ENCODE measurements around the gene NCR3LG1.

DNA sequence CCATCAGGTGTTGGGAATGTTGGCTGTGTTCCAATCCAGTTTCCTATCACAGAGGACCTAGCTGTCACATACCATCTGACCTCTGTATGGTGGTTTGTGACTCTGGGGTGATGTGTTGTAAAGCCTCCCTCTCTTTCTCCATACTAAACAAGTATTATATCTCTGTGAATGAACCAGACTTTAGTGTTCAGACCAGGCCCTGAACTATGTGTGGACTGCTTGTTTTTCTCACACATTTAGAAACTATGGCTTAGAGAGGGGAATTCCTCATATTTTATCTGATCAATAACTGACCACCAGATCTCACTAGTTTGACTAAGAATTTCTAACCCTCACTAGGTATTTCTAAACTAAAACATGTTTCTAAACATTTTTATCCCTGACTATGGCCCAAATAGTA lies 17.5 kb downstream of the NCR3LG1 start:
- TF ChIP-seq, protein P1, sequence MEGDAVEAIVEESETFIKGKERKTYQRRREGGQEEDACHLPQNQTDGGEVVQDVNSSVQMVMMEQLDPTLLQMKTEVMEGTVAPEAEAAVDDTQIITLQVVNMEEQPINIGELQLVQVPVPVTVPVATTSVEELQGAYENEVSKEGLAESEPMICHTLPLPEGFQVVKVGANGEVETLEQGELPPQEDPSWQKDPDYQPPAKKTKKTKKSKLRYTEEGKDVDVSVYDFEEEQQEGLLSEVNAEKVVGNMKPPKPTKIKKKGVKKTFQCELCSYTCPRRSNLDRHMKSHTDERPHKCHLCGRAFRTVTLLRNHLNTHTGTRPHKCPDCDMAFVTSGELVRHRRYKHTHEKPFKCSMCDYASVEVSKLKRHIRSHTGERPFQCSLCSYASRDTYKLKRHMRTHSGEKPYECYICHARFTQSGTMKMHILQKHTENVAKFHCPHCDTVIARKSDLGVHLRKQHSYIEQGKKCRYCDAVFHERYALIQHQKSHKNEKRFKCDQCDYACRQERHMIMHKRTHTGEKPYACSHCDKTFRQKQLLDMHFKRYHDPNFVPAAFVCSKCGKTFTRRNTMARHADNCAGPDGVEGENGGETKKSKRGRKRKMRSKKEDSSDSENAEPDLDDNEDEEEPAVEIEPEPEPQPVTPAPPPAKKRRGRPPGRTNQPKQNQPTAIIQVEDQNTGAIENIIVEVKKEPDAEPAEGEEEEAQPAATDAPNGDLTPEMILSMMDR (IDR thresholded peaks at IDR 0.05; ENCODE audit: low read length) = no peak
- no peak for TF ChIP-seq EZH2 (IDR thresholded peaks at IDR 0.05; ENCODE audit: borderline replicate concordance, low read length)

Data from OCI-LY1 (cell line).